Activated CD4-positive, CD25-positive, alpha-beta regulatory T cell treated with anti-CD3 and anti-CD28 coated beads, Interleukin-2, amount 50 U/mL, for 24 hours (primary cell): ENCODE results near the gene MAPK14.
"Not testable (repeated sequence)": the region's sequence is repeated elsewhere in the genome, so short reads cannot be mapped to it uniquely, and the experiment has no call there.

Source experiments
- ATAC-seq, 2 donors: fragments of 150-1000 bp; cut with Tn5 transposase; one replicate each; pipeline ENCODE4 v1.10.0; 2021; ENCODE audit warnings: mild to moderate bottlenecking in 1 of 2, moderate library complexity in 1 of 2

The MAPK14 gene

GRCh38 chr6:36027501-36028087 lies at the start of gene MAPK14:
TSS of gene MAPK14 (plus strand) at chr6:36027808. CDS start at chr6:36028158, 350 bp downstream.
- ATAC-seq, result peak; percentile 88 to 90

DNA sequence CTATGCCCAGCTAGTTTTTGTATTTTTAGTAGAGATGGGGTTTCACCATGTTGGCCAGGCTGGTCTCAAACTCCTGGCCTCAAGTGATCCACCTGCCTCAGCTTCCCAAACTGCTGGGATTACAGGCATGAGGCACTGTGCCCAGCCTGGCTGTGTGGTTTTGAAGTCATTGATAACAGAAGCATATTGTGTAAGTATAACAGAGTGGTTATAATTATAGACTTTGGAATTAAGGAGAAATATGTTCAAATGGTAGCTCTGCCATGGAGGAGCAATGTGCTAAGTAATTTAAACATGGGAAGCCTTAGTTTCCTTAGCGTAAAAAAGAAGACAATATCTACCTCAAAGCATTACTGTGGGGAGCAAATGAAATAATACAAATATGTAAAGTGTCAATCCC lies 47.5 kb upstream of the MAPK14 start:
- ATAC-seq, result not testable (repeated sequence)

GRCh38 chr6:35980991-35981645 lies 46.5 kb upstream of the MAPK14 start:
- ATAC-seq, result no peak

DNA sequence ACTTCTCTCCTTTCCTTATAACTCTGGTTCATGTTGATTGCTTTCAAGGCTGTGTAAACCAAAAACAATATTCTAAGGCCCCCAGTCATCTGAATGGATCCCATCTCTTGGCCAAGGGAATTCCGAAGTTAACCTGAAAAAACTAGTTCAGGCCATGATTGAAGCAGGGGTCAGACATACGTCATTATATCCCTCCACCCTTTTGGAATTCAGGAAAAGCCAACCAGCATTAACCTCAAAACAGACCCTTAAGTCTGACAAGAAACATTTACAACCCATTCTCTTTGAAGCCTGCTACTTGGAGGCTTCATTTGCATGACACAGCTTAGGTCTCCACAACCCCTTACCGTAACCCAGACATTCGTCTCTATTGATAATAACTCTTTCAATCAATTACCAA lies 42.9 kb upstream of the MAPK14 start:
- no peak for ATAC-seq

DNA sequence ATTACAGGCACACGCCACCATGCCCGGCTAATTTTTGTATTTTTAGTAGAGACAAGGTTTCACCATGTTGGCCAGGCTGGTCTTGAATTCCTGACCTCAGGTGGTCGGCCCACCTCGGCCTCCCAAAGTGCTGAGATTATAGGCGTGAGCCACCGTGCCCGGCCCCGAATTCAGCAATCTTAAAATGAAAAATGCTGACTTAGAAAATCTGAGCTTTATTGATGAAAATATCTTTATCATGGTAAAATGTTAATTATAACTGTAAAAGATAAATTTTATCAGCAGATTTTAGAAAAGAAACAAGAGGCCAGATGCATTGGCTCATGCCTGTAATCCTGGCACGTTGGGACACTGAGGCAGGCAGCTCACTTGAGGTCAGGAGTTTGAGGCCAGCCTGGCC lies 39.6 kb upstream of the MAPK14 start:
- not testable (repeated sequence) for ATAC-seq

DNA sequence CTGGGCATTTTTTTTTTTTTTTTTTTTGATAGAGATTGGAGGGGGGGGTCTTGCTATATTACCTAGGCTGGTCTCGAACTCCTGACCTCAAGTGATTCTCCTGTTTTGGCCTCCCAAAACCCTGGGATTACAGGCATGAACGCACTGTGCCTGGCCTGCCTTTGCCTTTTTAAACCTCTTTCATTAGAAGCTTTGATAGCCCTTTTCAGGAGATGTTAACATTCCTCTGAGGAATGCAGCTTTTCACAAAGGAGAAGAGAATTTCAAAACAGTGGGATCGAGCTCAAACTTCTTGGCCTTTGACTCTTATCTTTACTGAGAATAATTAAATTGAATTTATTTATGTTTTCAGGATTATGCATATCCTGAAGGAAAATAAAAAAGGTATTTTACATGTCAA lies 34.5 kb upstream of the MAPK14 start:
- no peak for ATAC-seq

GRCh38 chr6:36000451-36000850 lies 27.2 kb upstream of the MAPK14 start:
- no peak for ATAC-seq

- no peak for ATAC-seq
These were observed 11.9 kb upstream of the MAPK14 start for GRCh38 chr6:36015666-36016065.

DNA sequence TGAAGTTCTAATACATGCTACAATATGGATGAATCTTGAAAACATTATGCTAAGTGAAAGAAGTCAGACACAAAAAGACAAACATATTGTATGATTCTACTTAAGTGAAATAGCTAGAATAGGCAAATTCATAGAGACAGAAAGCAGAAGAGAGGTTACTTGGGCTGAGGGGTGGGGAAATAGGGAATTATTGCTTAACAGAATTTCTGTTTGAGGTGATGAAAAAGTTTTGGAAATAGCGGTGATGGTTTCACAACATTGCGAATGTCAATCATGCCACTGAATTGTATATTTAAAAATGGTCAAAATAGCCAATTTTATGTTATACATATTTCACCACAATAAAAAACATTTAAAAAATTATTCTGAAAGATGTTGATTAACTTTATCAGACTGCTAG lies 9.3 kb upstream of the MAPK14 start:
- no peak for ATAC-seq

DNA sequence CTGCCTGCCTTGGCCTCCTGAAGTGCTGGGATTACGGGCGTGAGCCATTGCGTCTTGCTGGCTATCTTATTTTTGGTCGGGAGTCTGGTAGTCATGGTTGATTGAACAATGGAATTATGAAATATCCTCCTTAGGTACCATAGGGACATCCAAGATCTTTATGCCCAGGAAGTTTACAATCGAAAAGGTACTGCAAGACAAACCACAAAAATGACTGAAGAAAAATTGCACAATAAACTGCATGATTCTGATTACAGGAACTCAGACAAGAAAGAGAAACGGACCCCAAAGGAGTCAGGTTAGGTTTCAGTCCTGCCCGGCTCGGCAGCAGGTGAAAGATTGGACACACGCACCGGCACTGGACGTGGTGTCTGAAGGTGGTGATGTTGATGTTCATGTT lies 8.4 kb upstream of the MAPK14 start:
- ATAC-seq, result no peak

- ATAC-seq, result no peak
These were observed 7.5 kb upstream of the MAPK14 start for GRCh38 chr6:36020154-36020553.

GRCh38 chr6:36023996-36024795 lies 3.4 kb upstream of the MAPK14 start, which contains the start of gene SLC26A8:
TSS of gene SLC26A8 (minus strand) at chr6:36024641. CDS start at chr6:36019707, 4,934 bp downstream.
- ATAC-seq, result no peak

GRCh38 chr6:36025260-36025931 lies 2.2 kb upstream of the MAPK14 start:
- no peak for ATAC-seq

DNA sequence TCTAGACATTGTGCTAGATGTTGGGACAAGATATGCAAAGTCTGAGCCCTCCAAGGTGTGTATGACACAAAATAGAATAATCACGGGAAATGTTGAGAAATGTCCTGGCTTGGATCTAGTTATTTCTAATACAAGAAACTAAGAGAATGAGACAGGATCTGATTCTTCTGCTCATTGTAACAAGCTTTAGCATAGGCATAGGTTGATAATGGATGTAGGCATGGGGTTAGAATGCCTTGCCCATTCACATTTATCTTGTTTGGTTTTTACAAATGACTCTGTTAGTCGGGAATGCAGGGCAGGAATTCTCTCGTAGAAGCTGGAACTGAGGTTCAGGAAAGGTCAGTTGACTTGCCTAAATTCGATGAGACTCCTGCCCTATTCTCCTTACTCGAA lies 1.7 kb upstream of the MAPK14 start:
- ATAC-seq, result no peak

GRCh38 chr6:36028088-36028876 lies 674 bp downstream of the MAPK14 start:
- peak; percentile 11 to 15 for ATAC-seq

DNA sequence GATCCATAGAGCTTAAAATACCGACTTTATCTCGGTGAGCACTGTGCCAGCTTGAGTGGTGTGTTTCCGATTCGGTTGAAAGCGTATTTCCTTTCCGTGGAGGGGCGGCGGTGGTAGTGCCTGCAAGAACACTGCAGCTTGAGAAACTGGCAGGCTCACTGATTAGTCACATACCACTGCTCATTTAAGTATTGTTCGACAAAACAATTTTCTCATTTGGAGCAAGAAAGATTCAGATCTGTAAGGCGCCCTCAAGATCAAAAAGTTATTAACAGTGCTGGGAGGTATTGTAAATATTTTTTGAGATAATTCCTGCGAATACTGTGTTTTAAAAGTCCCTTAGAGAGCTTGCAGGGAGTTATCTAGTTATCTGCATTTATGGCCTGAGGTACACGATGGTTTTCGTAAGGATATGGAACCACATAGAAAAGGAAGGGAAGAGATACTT lies 1.3 kb downstream of the MAPK14 start:
- ATAC-seq, result peak; percentile 64 to 67

- ATAC-seq, result no peak
These were observed 1.9 kb downstream of the MAPK14 start for GRCh38 chr6:36029464-36029863.

DNA sequence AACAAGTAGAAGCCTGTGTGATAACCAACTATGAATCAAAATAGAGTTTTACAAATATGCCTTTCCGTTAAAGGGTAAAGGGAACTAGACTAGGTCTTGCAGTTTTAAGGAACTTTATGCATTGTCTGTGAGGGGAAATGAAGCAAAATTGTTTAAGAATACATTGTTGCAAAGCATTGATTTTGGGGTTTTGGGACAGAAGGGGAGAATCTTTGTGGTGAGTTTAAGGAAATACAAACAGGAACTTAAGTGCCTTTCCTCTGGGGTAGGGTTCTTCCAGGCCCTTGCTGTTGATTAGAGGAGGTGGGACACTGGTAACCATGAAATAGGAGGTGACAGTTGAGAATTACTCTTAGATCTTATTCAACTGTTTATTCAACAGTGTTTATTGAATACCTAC lies 4.7 kb downstream of the MAPK14 start:
- ATAC-seq, result no peak

DNA sequence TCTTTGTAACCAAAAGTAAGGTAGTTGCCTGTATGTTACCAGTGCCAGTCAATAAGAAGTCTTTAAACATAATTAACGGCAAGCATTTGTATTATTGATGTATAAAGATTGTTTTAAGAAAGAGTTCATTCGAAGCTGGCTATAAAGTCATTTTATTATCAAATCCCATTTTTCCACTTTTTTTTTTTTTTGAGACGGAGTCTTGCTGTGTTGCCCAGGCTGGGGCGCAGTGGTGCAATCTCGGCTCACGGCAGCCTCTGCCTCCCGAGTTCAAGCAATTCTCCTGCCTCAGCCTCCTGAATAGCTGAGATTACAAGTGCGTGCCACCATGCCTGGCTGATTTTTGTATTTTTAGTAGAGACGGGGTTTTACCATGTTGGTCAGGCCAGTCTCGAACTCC lies 5.5 kb downstream of the MAPK14 start:
- ATAC-seq, result not testable (repeated sequence)

DNA sequence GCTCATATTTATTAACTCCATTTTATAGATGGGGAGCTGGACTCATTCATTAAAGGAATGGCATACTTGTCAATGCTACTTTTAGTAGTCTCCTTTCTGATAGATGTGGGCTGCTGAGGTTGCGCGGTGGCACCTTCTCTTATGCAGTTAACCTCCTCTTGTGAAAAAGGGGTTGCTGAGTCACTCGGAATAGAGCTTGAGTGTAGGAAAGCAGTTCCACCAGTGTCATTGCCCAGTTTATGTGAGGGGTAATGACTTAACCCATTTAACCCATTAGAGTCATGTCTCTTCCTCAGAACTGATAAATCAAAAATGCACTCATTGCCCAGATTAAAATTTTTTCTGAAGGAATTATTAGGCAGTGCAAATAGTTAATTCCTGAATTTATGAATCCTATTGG lies 6.3 kb downstream of the MAPK14 start:
- peak; percentile 80 to 81 for ATAC-seq

- ATAC-seq, result no peak
These were observed 6.8 kb downstream of the MAPK14 start for GRCh38 chr6:36034441-36034840.

DNA sequence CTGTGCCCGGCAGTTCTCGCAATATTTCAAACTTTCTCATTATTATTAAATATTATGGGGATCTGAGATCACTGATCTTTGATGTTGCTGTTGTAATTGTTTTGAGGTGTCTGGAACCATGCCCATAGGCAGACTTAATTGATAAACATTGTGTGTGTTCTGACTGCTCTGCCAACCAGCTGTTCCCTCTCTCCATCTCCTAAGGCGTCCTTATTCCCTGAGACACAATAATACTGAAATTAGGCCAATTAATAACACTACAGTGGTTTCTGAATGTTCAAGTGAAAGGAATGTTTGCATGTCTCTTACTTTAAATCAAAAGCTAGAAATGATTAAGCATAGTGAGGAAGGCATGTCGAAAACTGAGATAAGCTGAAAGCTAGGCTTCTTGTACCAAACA lies 7.6 kb downstream of the MAPK14 start:
- peak; percentile 25 to 46 for ATAC-seq
